IMR-90 (cell line): ENCODE measurements around the gene PLPP1. TPM values are rescaled to one million over a fixed set of nuclear protein-coding genes. Genes with fewer than 3 reads are reported as not detected.

ENCODE experiments used
- ATAC-seq: fragments of 200-7000 bp; cut with Tn5 transposase; 2 replicates; pipeline ENCODE4 v1.9.1; 2020; ENCODE audit warnings: low read depth, mild to moderate bottlenecking, moderate library complexity
- BruUV-seq: library from RNA; stranded (reverse); fragments of 400-500 nt; replicated peaks from 2 replicates; lab custom pipeline; 2021; lab: Mats Ljungman, UMichigan
- CTCF ChIA-PET: fragments of 300-600 bp; formaldehyde crosslinking; extraction: SDS; loops from one replicate; lab custom pipeline; 2021; ENCODE audit warnings: antibody characterized with exemption; lab: Yijun Ruan, JAX
- POLR2A ChIA-PET: fragments of 300-600 bp; sonication (Branson Sonifier 250); formaldehyde crosslinking; loops from one replicate; lab custom pipeline; 2022; ENCODE audit warnings: antibody characterized with exemption; ENCODE audit not compliant: unreplicated experiment; lab: Charles Lee
- DNase-seq: peaks from one replicate; pipeline ENCODE4 v3.0.0; 2013
- H2AFZ ChIP-seq: replicated peaks from 2 replicates; pipeline ENCODE3; 2013; ENCODE audit warnings: low read length, mild to moderate bottlenecking; ENCODE audit not compliant: poor library complexity
- H2AK5ac ChIP-seq: 2 replicates; pipeline ENCODE4 v1.6.1; 2013; ENCODE audit warnings: low read depth, low read length, inconsistent platforms
- H2AK9ac ChIP-seq: replicated peaks from 2 replicates; pipeline ENCODE3; 2013; ENCODE audit warnings: mild to moderate bottlenecking, low read depth, low read length, moderate library complexity; ENCODE audit not compliant: poor library complexity
- H2BK120ac ChIP-seq: 2 replicates; pipeline ENCODE4 v1.6.1; 2013; ENCODE audit warnings: low read depth, low read length, inconsistent platforms
- H2BK15ac ChIP-seq: 3 replicates; pipeline ENCODE4 v1.6.1; 2013; ENCODE audit warnings: low read depth, low read length, inconsistent platforms
- H2BK20ac ChIP-seq: 2 replicates; pipeline ENCODE4 v1.6.1; 2013; ENCODE audit warnings: low read depth, mild to moderate bottlenecking, inconsistent platforms, low read length, moderate library complexity
- H2BK5ac ChIP-seq: 2 replicates; pipeline ENCODE4 v1.6.1; 2013; ENCODE audit warnings: mild to moderate bottlenecking, low read depth, low read length, inconsistent platforms; ENCODE audit not compliant: poor library complexity, severe bottlenecking
- H3K14ac ChIP-seq: replicated peaks from 2 replicates; pipeline ENCODE4 v1.6.1; 2013; ENCODE audit warnings: low read depth, low read length, inconsistent platforms
- H3K18ac ChIP-seq: 2 replicates; pipeline ENCODE4 v1.6.1; 2013; ENCODE audit warnings: low read depth, low read length, control low read depth
- H3K23ac ChIP-seq: 2 replicates; pipeline ENCODE4 v1.6.1; 2013; ENCODE audit warnings: low read depth, low read length, inconsistent platforms
- H3K27ac ChIP-seq: 2 replicates; pipeline ENCODE4 v1.5.1; 2013; ENCODE audit warnings: mild to moderate bottlenecking, control low read depth, low read length; ENCODE audit not compliant: insufficient read depth
- H3K27me3 ChIP-seq: 2 replicates; pipeline ENCODE4 v1.6.1; 2013; ENCODE audit warnings: low read length; ENCODE audit not compliant: control insufficient read depth, insufficient read depth
- H3K36me3 ChIP-seq: 2 replicates; pipeline ENCODE4 v1.6.1; 2013; ENCODE audit warnings: low read length, mixed read lengths; ENCODE audit not compliant: control insufficient read depth, insufficient read depth
- H3K4ac ChIP-seq: 2 replicates; pipeline ENCODE4 v1.6.1; 2013; ENCODE audit warnings: low read depth, low read length, inconsistent platforms
- H3K4me1 ChIP-seq: 2 replicates; pipeline ENCODE4 v1.6.1; 2013; ENCODE audit warnings: low read length, mixed read lengths; ENCODE audit not compliant: control insufficient read depth, insufficient read depth
- H3K4me2 ChIP-seq: 2 replicates; pipeline ENCODE4 v1.6.1; 2013; ENCODE audit warnings: low read depth, mild to moderate bottlenecking, control low read depth, low read length, moderate library complexity
- H3K4me3 ChIP-seq: 2 replicates; pipeline ENCODE4 v1.5.1; 2013; ENCODE audit warnings: low read depth, mild to moderate bottlenecking, control low read depth, low read length, moderate library complexity; ENCODE audit not compliant: insufficient read depth
- H3K56ac ChIP-seq: 2 replicates; pipeline ENCODE4 v1.6.1; 2013; ENCODE audit warnings: low read length, inconsistent platforms; ENCODE audit not compliant: insufficient read depth; ENCODE audit errors: extremely low read depth
- H3K79me1 ChIP-seq, 2 experiments: 2 replicates each; pipeline ENCODE4 v1.6.1; 2013; ENCODE audit warnings: low read length in 2 of 2, inconsistent platforms in 1 of 2, low read depth in 1 of 2
- H3K9ac ChIP-seq: 2 replicates; pipeline ENCODE4 v1.6.1; 2013; ENCODE audit warnings: low read depth, low read length, control low read depth
- H3K9me1 ChIP-seq: 2 replicates; pipeline ENCODE4 v1.6.1; 2013; ENCODE audit warnings: low read length, inconsistent platforms; ENCODE audit not compliant: insufficient read depth
- H3K9me3 ChIP-seq: 2 replicates; pipeline ENCODE4 v1.6.1; 2013; ENCODE audit warnings: low read length; ENCODE audit not compliant: control insufficient read depth, insufficient read depth
- H4K20me1 ChIP-seq: 2 replicates; pipeline ENCODE4 v1.6.1; 2013; ENCODE audit warnings: low read length, inconsistent platforms; ENCODE audit not compliant: insufficient read depth
- H4K5ac ChIP-seq: 2 replicates; pipeline ENCODE4 v1.6.1; 2013; ENCODE audit warnings: mild to moderate bottlenecking, low read depth, low read length, control low read depth
- H4K8ac ChIP-seq, 2 experiments: 2 replicates each; pipeline ENCODE4 v1.6.1; 2013; ENCODE audit warnings: low read depth in 2 of 2, low read length in 2 of 2, control low read depth in 1 of 2, inconsistent platforms in 1 of 2
- H4K91ac ChIP-seq: 2 replicates; pipeline ENCODE4 v1.6.1; 2013; ENCODE audit warnings: low read depth, low read length, inconsistent platforms; ENCODE audit not compliant: insufficient read depth
- FOS ChIP-seq: fragments of 150-350 bp; IDR thresholded peaks from 2 replicates; pipeline ENCODE4 v1.6.1; 2016; ENCODE audit warnings: low read depth, low read length
- MAZ ChIP-seq: IDR thresholded peaks from 2 replicates; pipeline ENCODE4 v1.6.1; 2012; ENCODE audit warnings: low read depth, mild to moderate bottlenecking, low read length, improper control_type of control experiment, moderate library complexity, borderline replicate concordance
- MXI1 ChIP-seq: IDR thresholded peaks from 2 replicates; pipeline ENCODE4 v1.6.1; 2012; ENCODE audit warnings: low read depth, mild to moderate bottlenecking, low read length, moderate library complexity, borderline replicate concordance
- RCOR1 ChIP-seq: IDR thresholded peaks from 2 replicates; pipeline ENCODE4 v1.6.1; 2012; ENCODE audit warnings: mild to moderate bottlenecking, low read length, improper control_type of control experiment; ENCODE audit not compliant: insufficient replicate concordance
- WGBS, 2 experiments: methylation state at CpG; one replicate each; pipeline versions ENCODE4 v1.1.5 to v1.1.7; 2013; ENCODE audit warnings: missing lambda C conversion rate in 2 of 2; ENCODE audit not compliant: insufficient read length in 1 of 2; ENCODE audit errors: extremely low coverage in 2 of 2; 5-methylcytosine and 5-hydroxymethylcytosine counted together
- dilution Hi-C: fragments of 300-500 bp; cut with HindIII; formaldehyde crosslinking; loops from one replicate; pipeline ENCODE4 v1.14.3; 2018; ENCODE audit warnings: low sequenced_read_pairs; ENCODE audit not compliant: unreplicated experiment
- in situ Hi-C: fragments of 300-500 bp; cut with MboI; formaldehyde crosslinking; loops from 3 replicates; pipeline ENCODE4 v1.14.3; 2019; ENCODE audit warnings: low sequenced_read_pairs, inconsistent platforms, mixed read lengths
- intact Hi-C: fragments of 100-400 bp; cut with micrococcal nuclease; formaldehyde crosslinking; loops from 2 replicates; pipeline ENCODE4 v1.10.0; 2022
- polyA plus RNA-seq, 3 experiments: library from polyadenylated mRNA; depleted of rRNA; stranded (reverse); fragments of >200 nt; gene quantifications; 2 replicates each; pipeline ENCODE4 v1.2.3, GENCODE V29; 2012; ENCODE audit warnings: low replicate concordance in 1 of 3
- total RNA-seq: library from RNA; depleted of rRNA; stranded (reverse); fragments of >200 nt; gene quantifications from 2 replicates; pipeline ENCODE4 v1.2.3, GENCODE V29; 2012
- TF ChIP-seq, protein P1 (sequence below): fragments of 150-350 bp; IDR thresholded peaks from 2 replicates; pipeline ENCODE4 v1.6.1; 2016; ENCODE audit warnings: low read depth, mild to moderate bottlenecking, low read length, moderate library complexity, borderline replicate concordance

PLPP1 gene
- total and polyA plus RNA-seq, 2 of the 4 experiments (the other 2 are of a cell fraction), result 19.2 to 21.3 TPM

DNA sequence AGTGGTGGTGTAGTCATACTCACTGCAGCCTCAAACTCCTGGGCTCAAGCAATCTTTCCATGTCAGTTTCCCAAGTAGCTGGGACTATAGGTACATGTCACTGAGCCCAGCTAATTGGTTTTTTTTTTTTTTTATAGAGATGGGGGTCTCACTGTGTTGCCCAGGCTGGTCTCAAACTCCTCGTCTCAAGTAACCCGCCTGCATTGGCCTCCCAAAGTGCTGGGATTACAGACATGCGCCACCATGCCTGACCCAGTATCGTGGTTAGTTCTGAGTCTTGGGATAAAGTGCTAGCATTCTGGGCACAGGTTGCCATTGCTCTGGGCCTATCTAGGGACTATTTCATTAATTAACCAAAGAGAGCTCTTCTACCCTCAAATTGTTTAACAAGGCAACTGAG lies 108.3 kb downstream of the PLPP1 start:
- no peak overlapping the region for H4K8ac ChIP-seq
- peaks cover 32% of the 10 kb centered on the region for H3K36me3 ChIP-seq
- ChIA-PET CTCF (no interaction called here), POLR2A (no interaction called here)
- H2AK5ac ChIP-seq, result no peak overlapping the region
- no peak overlapping the region for H2BK5ac ChIP-seq
- H3K4me3 ChIP-seq, result no peak overlapping the region
- H4K91ac ChIP-seq, result no peak overlapping the region
- BruUV-seq, result no TSS peak
- H3K9ac ChIP-seq, result no peak overlapping the region
- no peak overlapping the region for H3K23ac ChIP-seq
- H3K4me2 ChIP-seq, result no peak overlapping the region
- no peak overlapping the region for H2AK9ac ChIP-seq
- peaks cover 17 to 21% of the 10 kb centered on the region in 2 experiments for H3K79me1 ChIP-seq
- H3K14ac ChIP-seq, result no peak overlapping the region
- no peak overlapping the region for H4K5ac ChIP-seq
- ATAC-seq (no peak), DNase-seq (no peak)
- peaks cover 6% of the 10 kb centered on the region; the same call in 1 of the 2 replicates for H3K9me1 ChIP-seq
- in situ Hi-C loops, result no loop called here
- no peak overlapping the region for H3K4ac ChIP-seq
- no peak overlapping the region for H2BK20ac ChIP-seq
- TF ChIP-seq MAZ (no peak), RCOR1 (no peak), MXI1 (no peak), FOS (no peak)
- TF ChIP-seq, protein P1, sequence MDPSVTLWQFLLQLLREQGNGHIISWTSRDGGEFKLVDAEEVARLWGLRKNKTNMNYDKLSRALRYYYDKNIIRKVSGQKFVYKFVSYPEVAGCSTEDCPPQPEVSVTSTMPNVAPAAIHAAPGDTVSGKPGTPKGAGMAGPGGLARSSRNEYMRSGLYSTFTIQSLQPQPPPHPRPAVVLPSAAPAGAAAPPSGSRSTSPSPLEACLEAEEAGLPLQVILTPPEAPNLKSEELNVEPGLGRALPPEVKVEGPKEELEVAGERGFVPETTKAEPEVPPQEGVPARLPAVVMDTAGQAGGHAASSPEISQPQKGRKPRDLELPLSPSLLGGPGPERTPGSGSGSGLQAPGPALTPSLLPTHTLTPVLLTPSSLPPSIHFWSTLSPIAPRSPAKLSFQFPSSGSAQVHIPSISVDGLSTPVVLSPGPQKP, result no peak
- no peak overlapping the region for H3K18ac ChIP-seq
- H3K56ac ChIP-seq, result no peak overlapping the region
- H3K4me1 ChIP-seq, result no peaks in the 10 kb centered on the region
- WGBS, 2 experiments, result no CpG with 5 or more reads among the region's 4 CpGs
- dilution Hi-C loops, result no loop called here
- H2BK120ac ChIP-seq, result no peak overlapping the region
- intact Hi-C loops, result no loop called here
- H3K27me3 ChIP-seq, result no peaks in the 10 kb centered on the region
- H3K9me3 ChIP-seq, result no peaks in the 10 kb centered on the region
- peaks cover 3% of the 10 kb centered on the region; the same call in 1 of the 2 replicates for H4K20me1 ChIP-seq
- no peak overlapping the region for H2BK15ac ChIP-seq
- H2AFZ ChIP-seq, result no peak overlapping the region
- H3K27ac ChIP-seq, result no peak overlapping the region
